SK-N-SH (cell line): ENCODE results near the gene PNRC2. TPM values are rescaled to one million over a fixed set of nuclear protein-coding genes. Genes with fewer than 3 reads are reported as not detected.

Source experiments
- CTCF ChIA-PET: fragments of 300-600, 350-600 bp; formaldehyde crosslinking; extraction: SDS; loops from one replicate; lab custom pipeline; 2021; lab: Yijun Ruan, JAX
- POLR2A ChIA-PET: fragments of 350-600 bp; sonication (Branson Sonifier 250); formaldehyde crosslinking; extraction: SDS; loops from one replicate; lab custom pipeline; 2020; ENCODE audit warnings: antibody characterized with exemption, inconsistent platforms; lab: Yijun Ruan, JAX
- DNase-seq: peaks from one replicate; pipeline ENCODE4 v3.0.0; 2012
- H2AFZ ChIP-seq: fragments of 200-600 bp; sonication (generic); 2 replicates; pipeline ENCODE4 v1.8.1; 2016; ENCODE audit warnings: antibody characterized with exemption, mild to moderate bottlenecking, low read depth
- H3F3A ChIP-seq: fragments of 200-600 bp; sonication (generic); replicated peaks from 2 replicates; pipeline ENCODE3; 2016; ENCODE audit warnings: antibody characterized with exemption, mild to moderate bottlenecking; ENCODE audit not compliant: insufficient read depth
- H3K27ac ChIP-seq, 2 experiments: fragments of 200-500 bp in 1 of 2; fragments of 200-600 bp in 1 of 2; sonication (Bioruptor generic) in 1 of 2; sonication (generic), shearing (Covaris generic) in 1 of 2; 2 replicates each; pipeline versions ENCODE4 v1.5.1 to v1.6.1; 2014 to 2016; ENCODE audit warnings: low read depth in 2 of 2, inconsistent platforms in 1 of 2, low read length in 1 of 2, mild to moderate bottlenecking in 1 of 2, mixed read lengths in 1 of 2
- H3K27me3 ChIP-seq: fragments of 200-600 bp; sonication (generic), shearing (Covaris generic); 2 replicates; pipeline ENCODE4 v1.6.1; 2016; ENCODE audit warnings: mixed run types; ENCODE audit not compliant: insufficient read depth
- H3K36me3 ChIP-seq, 2 experiments: fragments of 200-500 bp in 1 of 2; fragments of 200-600 bp in 1 of 2; sonication (Bioruptor generic) in 1 of 2; sonication (generic) in 1 of 2; replicated peaks in 1 of 2; 2 replicates each; pipeline versions ENCODE3 to v1.5.1; 2014 to 2016; ENCODE audit warnings: low read length in 1 of 2, mild to moderate bottlenecking in 1 of 2; ENCODE audit not compliant: insufficient read depth in 2 of 2, control insufficient read depth in 1 of 2
- H3K4me1 ChIP-seq, 2 experiments: fragments of 200-500 bp in 1 of 2; fragments of 200-600 bp in 1 of 2; sonication (Bioruptor generic) in 1 of 2; sonication (generic), shearing (Covaris generic) in 1 of 2; 2 replicates each; pipeline versions ENCODE4 v1.5.1 to v1.6.1; 2014 to 2016; ENCODE audit warnings: low read depth in 1 of 2, low read length in 1 of 2, mixed run types in 1 of 2; ENCODE audit not compliant: insufficient read depth in 2 of 2, control insufficient read depth in 1 of 2
- H3K4me2 ChIP-seq: fragments of 200-600 bp; sonication (generic), shearing (Covaris generic); 2 replicates; pipeline ENCODE4 v1.6.1; 2017; ENCODE audit warnings: mixed run types
- H3K4me3 ChIP-seq, 2 experiments: fragments of 200-500 bp in 1 of 2; fragments of 200-600 bp in 1 of 2; sonication (Bioruptor generic) in 1 of 2; sonication (generic), shearing (Covaris generic) in 1 of 2; 2 replicates each; pipeline versions ENCODE4 v1.5.1 to v1.8.1; 2014 to 2016; ENCODE audit warnings: low read depth in 2 of 2, inconsistent platforms in 1 of 2, low read length in 1 of 2, mild to moderate bottlenecking in 1 of 2, mixed read lengths in 1 of 2, moderate library complexity in 1 of 2
- H3K79me2 ChIP-seq: fragments of 200-600 bp; sonication (generic); 2 replicates; pipeline ENCODE4 v1.8.1; 2017; ENCODE audit warnings: mild to moderate bottlenecking; ENCODE audit not compliant: insufficient read depth
- H3K9ac ChIP-seq: fragments of 200-600 bp; sonication (generic); 2 replicates; pipeline ENCODE4 v1.6.1; 2017; ENCODE audit warnings: mixed run types
- H3K9me2 ChIP-seq: fragments of 200-600 bp; sonication (generic); 2 replicates; pipeline ENCODE4 v1.6.1; 2017; ENCODE audit warnings: mixed run types
- H3K9me3 ChIP-seq: fragments of 200-600 bp; sonication (generic); 2 replicates; pipeline ENCODE4 v1.6.1; 2017; ENCODE audit warnings: mixed run types, mild to moderate bottlenecking, moderate library complexity
- H4K20me1 ChIP-seq: fragments of 200-600 bp; sonication (generic); 2 replicates; pipeline ENCODE4 v1.6.1; 2017; ENCODE audit warnings: mild to moderate bottlenecking, mixed run types; ENCODE audit not compliant: insufficient read depth
- CHD2 ChIP-seq: fragments of 150-350 bp; IDR thresholded peaks from 2 replicates; pipeline ENCODE4 v1.6.1; 2018; ENCODE audit warnings: low read length; ENCODE audit not compliant: partially characterized antibody
- ELF1 ChIP-seq: IDR thresholded peaks from 2 replicates; pipeline ENCODE4 v1.4.0; 2012
- EP300 ChIP-seq, 2 experiments: IDR thresholded peaks; 2 replicates each; pipeline versions ENCODE4 v1.4.0 to v1.6.1; 2012; ENCODE audit warnings: borderline replicate concordance in 1 of 2, low read depth in 1 of 2, low read length in 1 of 2
- EZH2phosphoT487 ChIP-seq: fragments of 200-600 bp; sonication (generic); IDR thresholded peaks from 2 replicates; pipeline ENCODE4 v1.6.1; 2017; ENCODE audit warnings: low read depth, mixed run types, mild to moderate bottlenecking, antibody characterized with exemption, moderate library complexity, borderline replicate concordance
- FOXJ3 ChIP-seq: sonication (generic); formaldehyde crosslinking; IDR thresholded peaks from 2 replicates; pipeline ENCODE4 v1.5.1; 2020; ENCODE audit warnings: mild to moderate bottlenecking, missing genetic modification reagents
- JUND ChIP-seq: IDR thresholded peaks from 2 replicates; pipeline ENCODE4 v1.4.0; 2012
- MAX ChIP-seq: IDR thresholded peaks from 2 replicates; pipeline ENCODE4 v1.4.0; 2012; ENCODE audit warnings: low read depth
- MXI1 ChIP-seq: IDR thresholded peaks from 2 replicates; pipeline ENCODE4 v1.6.1; 2012; ENCODE audit warnings: mild to moderate bottlenecking, low read depth, low read length, improper control_type of control experiment
- PBX3 ChIP-seq: IDR thresholded peaks from 2 replicates; pipeline ENCODE4; 2012
- REST ChIP-seq: IDR thresholded peaks from 2 replicates; pipeline ENCODE4 v1.6.1; 2012; ENCODE audit warnings: mild to moderate bottlenecking, low read depth, low read length, moderate library complexity
- RXRA ChIP-seq: IDR thresholded peaks from 2 replicates; pipeline ENCODE4 v1.4.0; 2012; ENCODE audit warnings: low read depth, mild to moderate bottlenecking, borderline replicate concordance
- SIN3A ChIP-seq: IDR thresholded peaks from 2 replicates; pipeline ENCODE4 v1.6.1; 2012; ENCODE audit warnings: low read depth, mild to moderate bottlenecking, low read length, moderate library complexity, borderline replicate concordance
- TAF1 ChIP-seq: IDR thresholded peaks from 2 replicates; pipeline ENCODE4 v1.6.1; 2012; ENCODE audit warnings: low read depth, mild to moderate bottlenecking, low read length, moderate library complexity, borderline replicate concordance
- TCF12 ChIP-seq: IDR thresholded peaks from 2 replicates; pipeline ENCODE4 v1.4.0; 2012
- USF1 ChIP-seq: IDR thresholded peaks from 2 replicates; pipeline ENCODE4 v1.4.0; 2012; ENCODE audit warnings: low read depth, borderline replicate concordance
- USF2 ChIP-seq: fragments of 150-350 bp; IDR thresholded peaks from 2 replicates; pipeline ENCODE4 v1.6.1; 2017; ENCODE audit warnings: antibody characterized with exemption, low read length, low read depth, borderline replicate concordance
- YY1 ChIP-seq: IDR thresholded peaks from 2 replicates; pipeline ENCODE4 v1.4.0; 2012; ENCODE audit warnings: low read depth, mild to moderate bottlenecking
- ZBTB33 ChIP-seq: IDR thresholded peaks from 2 replicates; pipeline ENCODE4 v1.4.0; 2012; ENCODE audit warnings: low read depth, borderline replicate concordance
- WGBS: methylation state at CpG from one replicate; pipeline ENCODE4 v1.1.6; 2017; ENCODE audit warnings: low lambda C conversion rate; 5-methylcytosine and 5-hydroxymethylcytosine counted together
- polyA plus RNA-seq, 3 experiments: library from polyadenylated mRNA; depleted of rRNA; stranded (reverse); fragments of >200 nt; gene quantifications; 2 replicates each; pipeline ENCODE4 v1.2.3, GENCODE V29; 2012

PNRC2 gene
- polyA plus RNA-seq, 1 of the 3 experiments (the other 2 are of a cell fraction): 43.8 TPM

- TF ChIP-seq EP300 (IDR thresholded peaks at IDR 0.05; ENCODE audit: borderline replicate concordance in 1 of 2, low read depth in 1 of 2, low read length in 1 of 2): peak; percentile 61 to 82; a peak in 3 of 4 replicates
- peak; percentile 64 for TF ChIP-seq ELF1
- TF ChIP-seq USF2: no peak
- TF ChIP-seq PBX3: no peak; the same call in none of the 2 replicates
- no peak for TF ChIP-seq JUND
- no peak for TF ChIP-seq TCF12
- TF ChIP-seq SIN3A: peak; percentile 4; the same call in 1 of the 2 replicates
- TF ChIP-seq, all 33 proteins: peak for 16
Observed at GRCh38 chr1:23959461-23960290, at the start of gene PNRC2 (continued).

GRCh38 chr1:23910144-23910543 lies 49.5 kb upstream of the PNRC2 start:
- no peaks in the 10 kb centered on the region for H4K20me1 ChIP-seq
- no peak overlapping the region for H3K27ac ChIP-seq
- 75% methylated on average over 8 of the region's 8 CpGs for WGBS
- DNase-seq: no peak
- no peak overlapping the region for H3K9ac ChIP-seq
- H3K27me3 ChIP-seq: 0 out of 2 replicates have a peak, but pooled peaks cover 4% of the 10 kb centered on the region
- ChIA-PET POLR2A (no interaction called here), CTCF (interaction anchor here (0.8 to 3.0 kb wide), 3 partner anchors 9 to 138 kb away, joined by 3 to 15 read pairs (median 7); no protein-coding TSS in a partner anchor)
- H3K4me1 ChIP-seq: peaks cover 0 to 9% of the 10 kb centered on the region in 2 experiments; a peak in 1 of 4 replicates
- H2AFZ ChIP-seq: no peak overlapping the region
- H3F3A ChIP-seq: no peaks in the 10 kb centered on the region
- no peaks in the 10 kb centered on the region for H3K79me2 ChIP-seq
- H3K9me3 ChIP-seq: no peaks in the 10 kb centered on the region
- no peak overlapping the region for H3K4me2 ChIP-seq
- H3K9me2 ChIP-seq: no peaks in the 10 kb centered on the region
- no peak overlapping the region for H3K4me3 ChIP-seq
- no peaks in the 10 kb centered on the region for H3K36me3 ChIP-seq
- TF ChIP-seq FOXJ3 (CRISPR knock-in tag) (no peak), YY1 (no peak), REST (no peak), MAX (no peak), CHD2 (no peak), EZH2phosphoT487 (no peak), PBX3 (no peak), ZBTB33 (no peak), RXRA (no peak), TAF1 (no peak), USF1 (no peak), ELF1 (no peak), MXI1 (no peak)
